ENCODE measurements around the gene KIAA1671.

DNA sequence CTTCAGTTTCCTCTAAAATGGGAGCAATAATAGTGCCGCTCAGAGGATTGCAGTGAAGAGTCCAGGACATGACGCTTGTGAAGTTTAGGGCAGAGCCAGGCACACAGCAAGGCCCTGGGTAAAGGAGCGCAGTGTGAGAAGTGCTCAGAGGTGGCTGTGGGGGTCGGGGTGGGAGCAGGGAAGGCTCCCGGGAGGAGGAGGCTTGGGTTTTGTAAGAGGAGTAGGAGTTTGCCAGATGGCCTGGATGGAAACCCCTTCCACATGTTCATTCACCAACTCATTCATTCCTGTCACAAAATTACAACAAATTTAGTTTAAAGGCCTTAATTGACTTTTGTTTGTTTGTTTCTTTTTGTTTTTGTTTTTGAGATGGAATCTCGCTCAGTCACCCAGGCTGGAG, 283.9 kb downstream of the KIAA1671 start:
- no peak for TF ChIP-seq POLR2A (IDR thresholded peaks at IDR 0.05)
- TF ChIP-seq, protein P1, sequence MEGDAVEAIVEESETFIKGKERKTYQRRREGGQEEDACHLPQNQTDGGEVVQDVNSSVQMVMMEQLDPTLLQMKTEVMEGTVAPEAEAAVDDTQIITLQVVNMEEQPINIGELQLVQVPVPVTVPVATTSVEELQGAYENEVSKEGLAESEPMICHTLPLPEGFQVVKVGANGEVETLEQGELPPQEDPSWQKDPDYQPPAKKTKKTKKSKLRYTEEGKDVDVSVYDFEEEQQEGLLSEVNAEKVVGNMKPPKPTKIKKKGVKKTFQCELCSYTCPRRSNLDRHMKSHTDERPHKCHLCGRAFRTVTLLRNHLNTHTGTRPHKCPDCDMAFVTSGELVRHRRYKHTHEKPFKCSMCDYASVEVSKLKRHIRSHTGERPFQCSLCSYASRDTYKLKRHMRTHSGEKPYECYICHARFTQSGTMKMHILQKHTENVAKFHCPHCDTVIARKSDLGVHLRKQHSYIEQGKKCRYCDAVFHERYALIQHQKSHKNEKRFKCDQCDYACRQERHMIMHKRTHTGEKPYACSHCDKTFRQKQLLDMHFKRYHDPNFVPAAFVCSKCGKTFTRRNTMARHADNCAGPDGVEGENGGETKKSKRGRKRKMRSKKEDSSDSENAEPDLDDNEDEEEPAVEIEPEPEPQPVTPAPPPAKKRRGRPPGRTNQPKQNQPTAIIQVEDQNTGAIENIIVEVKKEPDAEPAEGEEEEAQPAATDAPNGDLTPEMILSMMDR (IDR thresholded peaks at IDR 0.05 in 4 of 5, conservative IDR thresholded peaks at IDR 0.05 in 1 of 5), result no peak
